H1 (cell line): ENCODE results near the gene FCRLA. TPM values are rescaled to one million over a fixed set of nuclear protein-coding genes. Genes with fewer than 3 reads are reported as not detected.

Source experiments
- CHD7 ChIP-seq: fragments of 300-600 bp; sonication (generic); IDR thresholded peaks from 2 replicates; pipeline ENCODE4 v1.7.1; 2012; ENCODE audit warnings: low read length, moderate library complexity, mild to moderate bottlenecking, inconsistent platforms; ENCODE audit not compliant: insufficient replicate concordance
- POLR2A ChIP-seq, 2 experiments: IDR thresholded peaks; 1 replicate in 1 of 2; 2 replicates in 1 of 2; pipeline ENCODE4 v1.6.1; 2011; ENCODE audit warnings: low read depth in 2 of 2, low read length in 2 of 2, mild to moderate bottlenecking in 2 of 2; ENCODE audit errors: control extremely low read depth in 1 of 2
- SIX5 ChIP-seq: IDR thresholded peaks from 2 replicates; pipeline ENCODE4 v1.6.1; 2011; ENCODE audit warnings: mild to moderate bottlenecking, low read depth, low read length
- SP4 ChIP-seq: IDR thresholded peaks from 2 replicates; pipeline ENCODE4 v1.6.1; 2012; ENCODE audit warnings: low read length, inconsistent platforms
- YY1 ChIP-seq: IDR thresholded peaks from 2 replicates; pipeline ENCODE4 v1.6.1; 2011; ENCODE audit warnings: low read depth, mild to moderate bottlenecking, low read length
- polyA plus RNA-seq, 7 experiments: library from polyadenylated mRNA; depleted of rRNA in 3 of 7; stranded (reverse) in 5 of 7; unstranded in 2 of 7; fragments of >200 nt in 5 of 7; fragments of 200-250 nt in 2 of 7; gene quantifications; 1 replicate in 5 of 7; 2 replicates in 1 of 7; 4 replicates in 1 of 7; pipeline versions ENCODE4 v1.2.1 to v1.2.3, GENCODE V29; 2011 to 2013; ENCODE audit warnings: missing spikeins in 2 of 7, mixed read lengths in 2 of 7
- total RNA-seq: library from RNA; stranded (reverse); fragmentation: NEBNext Ultra II Directional; extraction: Animal tissue kit (Norgen Biotek cat#: 25700); gene quantifications from 2 replicates; pipeline ENCODE4 v1.2.1, GENCODE V29; 2021

FCRLA gene
- total and polyA plus RNA-seq, 2 of the 8 experiments (the other 6 are each of a cell fraction or from before 2014, with no cell fraction given), result not detected

- no peak for TF ChIP-seq CHD7
- TF ChIP-seq YY1, result no peak
- no peak for TF ChIP-seq SIX5
- TF ChIP-seq SP4, result no peak
- TF ChIP-seq POLR2A (IDR thresholded peaks at IDR 0.05; ENCODE audit: control extremely low read depth in 1 of 2, low read depth in 2 of 2, low read length in 2 of 2), result no peak
Observed at GRCh38 chr1:161718559-161719324, 11.7 kb downstream of the FCRLA start (continued).
